ENCODE data around the gene TNFRSF25.

TNFRSF25 gene, protein sequence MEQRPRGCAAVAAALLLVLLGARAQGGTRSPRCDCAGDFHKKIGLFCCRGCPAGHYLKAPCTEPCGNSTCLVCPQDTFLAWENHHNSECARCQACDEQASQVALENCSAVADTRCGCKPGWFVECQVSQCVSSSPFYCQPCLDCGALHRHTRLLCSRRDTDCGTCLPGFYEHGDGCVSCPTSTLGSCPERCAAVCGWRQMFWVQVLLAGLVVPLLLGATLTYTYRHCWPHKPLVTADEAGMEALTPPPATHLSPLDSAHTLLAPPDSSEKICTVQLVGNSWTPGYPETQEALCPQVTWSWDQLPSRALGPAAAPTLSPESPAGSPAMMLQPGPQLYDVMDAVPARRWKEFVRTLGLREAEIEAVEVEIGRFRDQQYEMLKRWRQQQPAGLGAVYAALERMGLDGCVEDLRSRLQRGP

DNA sequence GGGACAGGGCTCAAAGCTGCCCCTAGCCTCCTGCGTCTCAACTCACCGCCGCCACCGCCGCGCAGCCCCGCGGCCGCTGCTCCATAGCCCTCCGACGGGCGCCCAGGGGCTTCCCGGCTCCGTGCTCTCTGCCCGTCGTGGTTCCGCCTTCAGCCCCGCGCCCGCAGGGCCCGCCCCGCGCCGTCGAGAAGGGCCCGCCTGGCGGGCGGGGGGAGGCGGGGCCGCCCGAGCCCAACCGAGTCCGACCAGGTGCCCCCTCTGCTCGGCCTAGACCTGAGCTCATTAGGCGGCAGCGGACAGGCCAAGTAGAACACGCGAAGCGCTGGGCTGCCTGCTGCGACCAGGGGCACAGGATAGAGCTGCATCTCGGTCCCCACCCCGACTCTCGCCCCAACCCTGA lies at the start of gene TNFRSF25:
Gene TNFRSF25 (minus strand): TSS at position 151 of the 400 bp plus-strand sequence. CDS start 66 bp downstream, at position 85.
- peak; percentile 58 for DNase-seq (ENCODE audit: low read depth)

DNA sequence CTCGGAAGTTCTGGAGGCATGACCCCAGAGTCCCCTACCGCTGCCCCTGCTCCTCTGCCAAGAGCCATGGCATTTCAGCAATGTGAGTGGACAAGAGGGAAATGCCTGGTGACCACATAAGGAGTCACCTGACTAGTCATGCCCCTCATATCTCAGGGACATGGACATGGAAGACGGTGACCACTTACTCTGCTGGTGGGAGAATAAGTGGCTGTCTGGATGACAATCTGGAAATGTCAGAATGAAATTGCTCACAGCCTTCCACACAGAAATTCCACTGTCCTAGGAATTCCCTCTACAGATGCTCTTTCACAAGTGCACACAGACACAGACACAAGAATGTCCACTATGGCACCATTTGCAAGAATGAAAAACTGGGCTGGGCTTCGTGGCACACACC lies 49.8 kb upstream of the TNFRSF25 start:
- DNase-seq (ENCODE audit: low read depth): no peak

DNA sequence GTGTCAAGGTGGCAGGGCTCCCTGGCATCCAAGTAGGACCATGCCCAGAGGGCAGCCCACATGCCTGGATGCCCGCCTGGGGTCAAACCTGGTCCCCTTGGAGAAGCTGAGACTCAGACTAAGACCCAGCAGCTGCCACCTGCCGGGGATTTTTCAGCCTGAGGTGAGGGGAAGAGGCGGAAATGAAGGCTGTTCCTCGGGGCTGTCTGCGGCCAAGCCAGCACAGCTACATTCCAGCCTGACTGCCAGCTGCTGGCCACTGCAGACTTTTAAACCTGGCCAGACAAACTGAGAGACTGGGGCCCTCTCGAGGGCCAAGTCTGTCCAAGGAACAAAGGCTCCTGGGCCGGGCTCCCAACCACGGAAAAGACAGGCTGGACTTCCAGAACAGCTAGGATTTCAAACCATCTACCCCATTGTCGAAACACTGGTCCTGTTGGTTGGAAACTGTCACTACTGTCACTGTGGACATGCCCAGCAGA lies 47.4 kb upstream of the TNFRSF25 start:
- DNase-seq (ENCODE audit: low read depth): no peak

DNA sequence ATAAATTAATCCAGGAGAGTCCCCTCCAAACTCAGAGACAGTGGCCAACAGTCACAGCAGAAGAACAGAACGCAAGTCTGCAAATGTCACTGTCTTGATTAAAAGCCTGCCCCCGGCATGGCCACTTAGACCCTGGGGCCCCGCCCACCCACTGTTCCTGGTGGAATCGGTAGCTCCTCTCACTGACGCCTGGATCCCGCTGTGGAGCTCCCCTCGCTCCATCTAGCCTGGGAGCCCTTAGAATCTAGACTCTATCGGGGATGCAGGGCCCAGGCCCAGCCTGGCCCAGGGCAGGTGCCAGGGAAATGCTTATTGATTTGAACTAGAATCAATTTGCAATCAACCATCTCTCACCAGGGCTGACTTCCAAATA lies 46.9 kb upstream of the TNFRSF25 start:
- no peak for DNase-seq (ENCODE audit: low read depth)

DNA sequence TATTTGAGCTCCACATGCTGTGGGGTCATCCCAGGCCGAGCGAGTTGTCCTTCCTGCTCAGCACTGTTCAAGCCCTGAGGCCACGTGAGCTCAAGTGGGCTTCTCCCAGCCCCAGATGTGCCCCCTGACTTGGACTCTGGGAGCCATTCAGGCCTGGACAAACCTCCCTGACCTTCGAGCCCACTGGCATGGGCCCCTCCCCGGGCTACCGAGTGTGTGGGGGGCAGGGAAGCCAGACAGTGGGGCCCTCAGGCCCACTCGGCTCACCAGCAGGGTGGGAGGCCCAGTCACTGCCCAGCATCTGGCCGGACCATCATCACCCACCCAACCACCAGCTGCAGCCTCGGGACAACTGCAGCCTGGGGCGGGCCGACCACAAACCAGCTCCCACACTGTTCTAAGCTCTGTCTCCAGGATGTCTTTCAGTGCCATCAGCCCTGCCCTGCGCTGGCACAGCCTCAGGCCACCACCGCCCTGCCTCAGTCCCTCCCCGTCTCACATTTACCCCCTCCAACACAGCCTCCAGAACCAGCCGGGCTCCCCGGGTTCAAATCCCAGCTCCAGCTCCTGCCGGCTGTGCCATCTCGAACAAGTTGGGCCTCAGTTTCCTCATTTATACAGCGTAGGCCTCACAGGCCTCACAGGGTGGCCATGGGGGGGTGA lies 46.4 kb upstream of the TNFRSF25 start:
- DNase-seq (ENCODE audit: low read depth): no peak

DNA sequence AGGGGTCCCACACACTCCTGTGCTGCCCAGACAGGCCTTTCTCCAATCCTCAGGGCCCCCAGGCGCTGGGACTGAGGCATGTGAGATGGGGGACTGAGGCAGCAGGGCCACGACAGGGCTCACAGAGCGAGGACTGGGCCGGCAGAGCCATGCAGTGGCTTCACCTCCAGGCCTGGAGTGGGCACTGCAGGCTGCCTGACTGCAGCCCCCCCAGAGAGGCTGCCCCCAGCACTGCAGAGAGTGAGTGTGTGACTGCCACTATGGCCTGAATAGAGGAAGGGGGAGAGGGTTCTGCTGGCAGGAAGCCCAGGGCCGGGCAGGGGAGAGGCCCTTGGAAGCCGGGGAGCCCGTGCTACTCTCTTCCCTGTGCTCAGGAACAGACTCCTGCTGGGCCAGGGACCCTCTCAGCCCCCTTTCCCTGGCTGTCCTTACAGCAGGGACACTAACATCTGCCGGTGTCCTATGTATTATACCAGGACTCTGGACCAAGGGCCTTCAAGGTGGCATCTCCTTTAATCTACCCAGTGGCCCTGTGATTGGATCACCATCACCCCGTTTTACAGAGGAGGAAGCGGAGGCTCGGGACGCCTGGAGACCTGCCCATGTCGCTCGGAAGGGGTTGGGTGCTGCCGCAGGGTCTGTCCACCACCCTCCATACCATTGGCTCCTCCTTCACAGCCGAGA lies 45.7 kb upstream of the TNFRSF25 start:
- no peak for DNase-seq (ENCODE audit: low read depth)

DNA sequence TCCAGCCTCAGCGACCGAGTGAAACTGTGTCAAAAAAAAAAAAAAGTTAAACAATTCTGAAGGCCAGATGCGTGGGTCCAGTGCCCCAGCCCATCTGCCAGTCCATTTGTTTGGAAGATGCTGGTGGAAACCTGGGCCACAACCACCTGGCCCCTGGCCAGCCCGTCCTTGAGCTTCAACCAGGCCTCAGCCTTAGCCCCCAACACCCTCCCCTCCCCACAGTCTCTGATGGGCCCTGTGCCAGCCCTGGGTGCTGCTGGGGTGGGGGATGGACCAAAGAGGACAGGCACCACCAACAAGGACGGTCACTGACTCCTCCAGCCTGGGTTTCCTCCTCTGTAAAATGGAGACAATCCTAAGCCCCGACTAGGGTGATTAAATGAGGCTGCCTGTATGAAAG lies 45.1 kb upstream of the TNFRSF25 start:
- no peak for DNase-seq (ENCODE audit: low read depth)

DNA sequence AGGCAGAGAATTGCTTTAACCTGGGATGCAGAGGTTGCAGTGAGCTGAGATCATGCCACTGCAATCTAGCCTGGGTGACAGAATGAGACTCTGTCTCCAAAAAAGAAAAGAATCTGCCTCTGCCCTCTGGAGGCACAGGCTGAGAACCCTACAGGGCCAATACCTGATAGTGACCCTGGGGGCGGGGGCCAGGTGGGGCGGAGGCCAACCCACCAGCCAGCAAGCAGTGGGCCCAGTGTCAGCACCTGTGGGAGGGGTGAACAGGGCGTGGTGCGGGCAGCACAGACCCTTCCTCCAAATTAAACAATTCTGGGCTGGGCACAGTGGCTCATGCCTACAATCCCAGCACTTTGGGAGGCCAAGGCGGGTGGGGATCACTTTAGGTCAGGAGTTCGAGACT lies 44.5 kb upstream of the TNFRSF25 start:
- DNase-seq (ENCODE audit: low read depth): no peak

DNA sequence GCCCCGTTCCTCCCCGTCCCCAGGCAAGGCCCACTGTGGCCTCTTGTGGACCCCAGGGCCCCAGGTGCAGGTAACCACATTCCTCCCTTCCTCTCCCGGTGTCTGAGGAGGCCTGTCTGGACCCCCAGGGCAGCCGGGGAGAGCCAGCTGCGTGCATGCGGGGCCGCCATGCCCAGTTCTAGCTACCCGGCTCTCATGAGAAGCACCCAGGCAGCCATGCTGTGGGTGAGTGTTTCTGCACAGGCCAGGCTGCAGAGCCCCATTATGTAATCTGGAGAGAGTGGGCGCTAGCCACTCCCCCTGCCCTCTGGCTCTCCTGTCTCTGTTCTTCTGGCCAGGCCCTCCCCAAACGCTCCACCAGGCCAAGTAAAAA lies 43.9 kb upstream of the TNFRSF25 start:
- DNase-seq (ENCODE audit: low read depth): no peak

DNA sequence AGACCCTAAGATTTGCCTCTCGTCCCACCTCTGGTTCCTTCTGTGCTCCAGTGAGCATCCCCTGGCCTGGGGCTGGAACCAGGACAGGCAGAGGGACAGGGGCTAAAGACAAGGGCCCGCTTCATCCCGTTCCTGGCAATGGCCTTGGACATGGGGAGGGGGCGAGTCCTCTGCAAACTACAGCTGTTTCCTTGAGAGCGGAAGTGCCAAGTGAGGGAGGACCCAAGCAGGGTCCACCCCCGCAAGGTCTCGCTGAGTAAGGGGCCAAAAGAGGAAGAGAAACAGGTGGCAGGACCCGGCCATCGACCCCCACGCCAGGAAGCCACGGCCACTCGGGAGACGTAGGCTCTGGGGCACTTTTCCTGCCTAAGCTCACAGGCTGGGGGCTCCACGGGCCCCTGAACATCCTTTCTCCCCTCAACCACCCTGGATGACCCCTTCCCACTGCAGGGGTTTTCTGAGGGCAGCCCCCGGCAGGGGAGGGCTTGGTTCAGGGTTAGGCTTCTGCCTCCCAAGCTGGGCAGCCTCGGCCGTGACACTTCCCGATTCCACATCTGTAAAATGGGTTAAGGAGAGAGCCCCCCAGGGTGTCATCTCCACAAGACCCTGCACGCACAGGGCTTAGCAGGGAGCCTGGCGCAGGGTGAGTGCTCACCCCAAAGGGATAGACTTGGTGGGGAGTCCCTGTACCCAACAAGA lies 43.4 kb upstream of the TNFRSF25 start:
- no peak for DNase-seq (ENCODE audit: low read depth)

DNA sequence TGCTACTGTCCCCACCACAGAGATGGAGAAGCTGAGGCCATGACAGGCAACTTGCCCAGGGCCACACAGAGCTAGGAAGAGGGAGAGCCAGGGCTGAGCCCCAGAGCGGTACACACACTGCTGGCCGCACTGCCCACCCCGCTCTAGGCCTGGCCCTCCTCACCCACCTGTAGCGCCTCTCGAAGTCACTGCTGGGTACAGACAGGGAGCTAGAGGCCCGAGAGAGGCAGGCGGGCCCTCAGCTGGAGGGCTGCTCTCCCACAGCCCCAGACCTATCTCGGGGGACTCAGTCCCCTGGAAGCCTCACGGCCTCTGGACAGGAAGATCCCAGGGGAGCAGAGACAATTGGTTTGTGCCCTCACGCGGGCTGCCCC lies 42.8 kb upstream of the TNFRSF25 start:
- DNase-seq (ENCODE audit: low read depth): no peak

DNA sequence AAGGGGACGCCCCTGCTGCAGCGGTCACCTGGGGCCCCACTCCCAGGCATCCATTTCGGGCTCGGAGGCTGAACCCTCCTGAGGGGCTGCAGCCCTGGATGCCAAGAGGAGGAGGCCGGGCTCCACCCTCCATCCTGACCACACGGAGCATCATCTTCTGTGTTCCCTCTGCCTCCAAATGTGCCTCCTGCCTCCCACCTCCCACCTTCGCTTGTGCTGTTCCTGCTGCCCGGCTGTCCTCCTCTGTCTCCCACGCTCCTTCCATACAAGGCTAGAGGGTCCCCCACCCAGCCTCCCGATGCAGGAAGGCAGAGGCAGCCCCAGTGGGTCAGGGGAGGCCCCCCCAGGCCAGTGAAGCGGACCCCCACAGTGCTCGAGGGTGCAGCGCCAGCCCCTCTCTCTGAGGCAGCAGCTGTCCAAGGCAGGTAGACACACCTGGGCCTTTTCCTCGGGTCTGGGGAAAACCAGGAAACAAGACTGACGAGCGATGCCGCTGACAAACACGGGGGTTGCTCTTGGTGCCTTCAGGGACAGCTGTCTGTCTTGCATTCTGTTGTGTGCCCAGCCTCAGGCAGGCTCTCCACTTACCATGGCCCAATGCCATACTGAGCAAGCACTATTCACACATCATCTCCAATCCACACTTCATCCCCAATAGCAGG lies 42.3 kb upstream of the TNFRSF25 start:
- DNase-seq (ENCODE audit: low read depth): no peak

DNA sequence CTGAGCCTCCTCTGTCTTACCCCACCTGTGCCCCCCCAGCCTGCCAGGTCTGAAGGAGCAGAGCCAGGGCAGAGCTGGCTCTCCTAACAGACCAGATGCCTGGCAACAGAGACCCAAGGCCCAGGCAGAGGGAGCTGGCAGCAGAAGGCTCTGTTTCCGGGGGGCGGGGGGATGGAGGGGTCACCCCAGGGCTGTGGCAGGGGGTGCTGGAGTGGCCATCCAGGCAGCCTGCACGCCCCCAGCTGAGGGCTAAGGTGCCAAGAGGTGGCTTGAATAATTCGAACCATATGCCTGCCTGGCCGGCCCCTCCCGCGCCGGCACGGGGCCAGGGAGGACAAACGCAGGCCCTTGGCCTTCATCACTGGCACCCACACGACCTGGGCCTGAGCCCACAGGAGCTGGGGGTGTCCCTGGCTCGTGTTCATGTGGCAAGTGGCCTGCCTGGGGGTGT lies 41.5 kb upstream of the TNFRSF25 start:
- no peak for DNase-seq (ENCODE audit: low read depth)

DNA sequence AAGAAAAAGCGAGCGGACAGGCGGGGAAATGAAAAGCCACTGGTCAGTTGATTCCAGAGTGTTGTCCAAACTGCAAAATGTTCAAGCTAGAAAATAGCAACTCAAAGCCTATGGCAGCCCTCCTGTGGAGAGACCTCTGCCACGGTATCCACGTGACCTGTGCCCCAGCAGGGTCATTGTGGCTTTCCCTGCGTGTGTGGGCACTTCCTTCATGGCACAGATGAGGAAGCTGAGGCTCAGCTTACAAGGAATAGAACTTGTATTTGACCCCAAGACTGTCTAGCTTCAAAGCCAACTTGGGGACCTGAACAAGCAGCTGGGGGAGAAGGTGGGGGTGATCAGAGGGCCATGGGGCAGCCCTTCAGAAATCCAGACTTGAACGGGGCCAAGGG lies 41.1 kb upstream of the TNFRSF25 start:
- DNase-seq (ENCODE audit: low read depth): no peak

DNA sequence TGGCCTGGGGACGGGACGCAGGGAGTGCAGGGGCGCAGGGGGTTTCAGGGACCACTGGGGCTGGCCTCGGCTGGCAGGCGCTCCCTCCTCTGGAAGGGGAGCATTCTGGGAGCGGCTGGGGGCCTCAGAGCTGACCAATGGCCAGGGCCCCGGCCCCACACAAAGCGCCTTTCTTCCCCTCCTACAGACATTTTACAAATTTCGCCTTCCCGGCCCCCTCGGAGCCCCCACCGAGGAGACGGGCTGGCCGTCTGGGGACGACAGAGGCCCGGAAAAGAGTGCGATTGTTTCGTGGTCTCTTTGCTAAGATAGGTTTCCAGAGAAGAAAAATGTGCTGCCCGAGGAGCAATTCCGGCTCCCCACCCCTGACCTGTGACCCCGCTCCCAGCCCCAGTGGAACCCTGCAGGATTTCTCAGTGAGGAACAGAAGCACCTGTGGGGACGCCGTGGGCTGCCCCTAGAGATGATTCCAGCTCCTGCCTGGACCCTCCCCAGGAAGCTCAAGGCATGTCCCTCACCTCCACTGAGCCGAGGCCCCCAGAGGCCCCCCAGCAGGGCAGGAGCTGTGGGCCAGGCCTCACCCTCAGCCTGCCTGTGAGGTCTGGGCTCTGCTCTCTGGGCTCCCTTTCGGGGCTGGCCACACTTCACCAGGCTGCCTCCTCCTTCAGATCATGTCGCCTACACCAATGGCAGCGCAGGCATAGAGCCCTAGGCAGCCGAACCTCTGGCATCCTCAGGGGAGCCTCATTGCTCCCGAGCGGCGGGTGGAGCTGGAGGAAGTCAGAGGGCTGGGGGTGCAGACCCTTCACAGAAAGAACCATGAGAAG lies 40.5 kb upstream of the TNFRSF25 start:
- no peak for DNase-seq (ENCODE audit: low read depth)

DNA sequence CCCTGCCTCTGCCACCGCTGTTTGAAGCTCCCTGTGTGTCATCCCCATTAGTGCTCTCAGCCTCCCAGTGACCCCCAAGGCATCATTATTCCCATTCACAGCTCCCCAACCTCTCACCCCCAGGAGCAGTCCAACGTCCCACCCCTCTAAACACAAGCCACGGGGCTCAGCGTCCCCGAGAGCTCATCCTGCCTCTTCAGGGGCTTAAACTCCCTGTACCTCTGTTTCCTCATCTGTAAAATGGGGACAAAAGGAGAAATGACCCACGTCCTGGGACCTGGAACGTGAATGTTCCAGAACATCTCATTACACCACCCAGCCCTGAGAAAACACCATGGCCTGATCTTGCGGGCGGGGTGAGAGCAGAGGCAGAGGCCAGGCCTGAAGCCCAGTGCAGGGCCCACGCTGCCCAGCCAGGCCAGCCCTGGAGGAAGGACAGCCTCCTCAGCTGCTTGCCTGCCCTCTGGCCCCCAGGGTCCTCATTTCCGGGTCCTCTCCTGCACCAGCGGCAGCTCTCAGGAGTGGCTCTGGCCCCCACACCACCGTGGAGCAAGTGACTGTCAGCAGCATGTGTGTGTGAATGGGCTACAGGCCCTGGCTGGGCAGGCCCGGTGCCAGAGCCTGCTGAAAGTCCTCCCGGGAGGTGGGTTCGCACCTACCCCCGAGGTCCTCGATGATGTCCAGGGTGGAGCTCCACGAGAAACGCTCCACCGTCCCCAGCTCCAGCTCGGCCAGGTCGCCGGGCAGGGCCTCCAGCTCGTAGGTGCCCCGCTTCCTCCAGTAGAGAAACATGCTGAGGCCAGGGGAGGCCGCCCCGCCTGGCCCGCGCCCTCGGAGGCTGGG lies 39.6 kb upstream of the TNFRSF25 start:
- no peak for DNase-seq (ENCODE audit: low read depth)

DNA sequence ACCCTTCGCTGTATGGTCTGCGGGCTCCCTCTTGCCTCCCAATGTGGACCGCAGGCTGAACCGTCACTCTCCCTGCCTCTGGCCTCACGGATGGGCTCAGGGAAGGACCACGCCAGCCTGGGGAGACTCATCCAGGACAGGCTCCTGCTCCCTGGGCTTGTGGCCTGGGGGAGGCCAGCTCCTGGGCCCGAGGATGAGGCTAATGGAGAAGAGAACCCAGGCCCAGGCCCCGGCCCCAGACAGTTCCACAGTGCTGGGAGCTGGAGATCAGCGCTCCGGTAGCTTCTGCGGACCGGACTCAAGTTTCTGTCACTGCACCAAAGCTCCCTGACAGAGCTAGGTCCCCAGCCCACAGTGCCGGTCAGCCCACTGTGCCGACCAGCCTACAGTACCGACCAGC lies 38.9 kb upstream of the TNFRSF25 start:
- DNase-seq (ENCODE audit: low read depth): no peak

DNA sequence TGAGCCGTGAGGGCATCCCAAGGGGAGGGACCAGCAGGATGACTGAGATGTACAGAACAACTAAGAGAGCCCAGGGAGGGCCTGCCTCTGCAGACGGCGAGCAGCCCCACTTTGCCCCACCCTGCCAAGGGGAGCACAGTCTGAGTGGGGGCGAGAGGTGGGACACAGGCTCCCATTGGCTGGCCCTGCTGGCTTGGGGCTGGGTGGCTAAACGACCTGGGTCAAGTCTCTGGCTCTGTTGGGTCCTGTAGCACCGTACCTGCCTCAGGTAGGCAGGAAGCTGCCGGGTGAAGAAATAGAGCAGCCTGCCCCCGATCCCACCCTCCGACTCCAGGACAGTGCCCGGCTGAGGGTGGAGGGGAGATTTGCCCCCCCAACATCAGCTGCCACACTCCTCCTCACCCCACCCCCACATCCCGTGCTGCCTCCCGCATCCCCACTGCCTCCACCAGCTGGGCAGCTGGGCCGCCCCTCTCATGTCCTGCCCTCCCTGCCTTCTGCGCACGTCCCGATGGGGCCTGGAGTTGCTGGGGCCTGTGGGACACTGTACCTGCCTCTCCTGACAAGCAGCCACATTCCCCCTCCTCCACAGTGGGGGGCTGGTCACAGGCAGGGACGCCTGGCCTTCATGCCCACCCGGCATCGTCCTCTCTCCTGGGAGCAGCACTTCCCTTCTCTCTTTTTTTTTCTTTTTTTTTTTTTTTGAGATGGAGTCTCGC lies 38.1 kb upstream of the TNFRSF25 start:
- DNase-seq (ENCODE audit: low read depth): no peak

Data from T-helper 22 cell (primary cell).